Neural crest cell (in vitro differentiated cells): ENCODE measurements around the gene SPATA24. TPM values are rescaled to one million over a fixed set of nuclear protein-coding genes. Genes with fewer than 3 reads are reported as not detected.

Source experiments
- DNase-seq: peaks from one replicate; pipeline ENCODE4 v3.0.0; 2021; ENCODE audit warnings: low read depth, mixed read lengths, low spot score
- H3K27ac Mint-ChIP-seq: one replicate; pipeline ENCODE4 v1.8.0; 2021; ENCODE audit warnings: mild to moderate bottlenecking, mixed read lengths; ENCODE audit not compliant: unreplicated experiment
- H3K27me3 Mint-ChIP-seq: 2 replicates; pipeline ENCODE4 v1.8.0; 2021; ENCODE audit warnings: low read depth, mild to moderate bottlenecking, mixed read lengths
- H3K36me3 Mint-ChIP-seq: 2 replicates; pipeline ENCODE4 v1.8.0; 2021; ENCODE audit warnings: low read depth, mild to moderate bottlenecking, mixed read lengths
- H3K4me1 Mint-ChIP-seq: 2 replicates; pipeline ENCODE4 v1.8.0; 2021; ENCODE audit warnings: mixed read lengths
- H3K4me3 Mint-ChIP-seq: one replicate; pipeline ENCODE4 v1.8.0; 2021; ENCODE audit warnings: mild to moderate bottlenecking, mixed read lengths
- H3K9me3 Mint-ChIP-seq: 2 replicates; pipeline ENCODE4 v1.8.0; 2021; ENCODE audit warnings: mixed read lengths
- CTCF ChIP-seq: fragments of 200-600 bp; sonication (generic); conservative IDR thresholded peaks from 2 replicates; pipeline ENCODE4 v1.5.0; 2021; ENCODE audit warnings: antibody characterized with exemption, mild to moderate bottlenecking
- total RNA-seq: library from RNA; stranded (reverse); gene quantifications from 2 replicates; pipeline ENCODE4 v1.2.1, GENCODE V29; 2021

The SPATA24 gene
- total RNA-seq, 1 donor from 2014 or later: 16.1 TPM

- TF ChIP-seq CTCF: no peak
- Mint-ChIP-seq H3K9me3 (no peaks in the 10 kb centered on the region), H3K36me3 (peaks cover 9% of the 10 kb centered on the region), H3K27me3 (no peaks in the 10 kb centered on the region), H3K4me3 (no peak overlapping the region), H3K4me1 (no peaks in the 10 kb centered on the region), H3K27ac (no peak overlapping the region)
- no peak for DNase-seq
These were observed 27.5 kb downstream of the SPATA24 start for GRCh38 chr5:139376364-139376763.

GRCh38 chr5:139374909-139375308 is 29.0 kb downstream of the SPATA24 start:
- no peaks in the 10 kb centered on the region for H3K9me3 Mint-ChIP-seq
- H3K4me3 Mint-ChIP-seq: peak overlapping the region; percentile 34
- DNase-seq: no peak
- no peak overlapping the region for H3K27ac Mint-ChIP-seq
- no peak for TF ChIP-seq CTCF
- peaks cover 9% of the 10 kb centered on the region for H3K36me3 Mint-ChIP-seq
- H3K4me1 Mint-ChIP-seq: no peaks in the 10 kb centered on the region
- no peaks in the 10 kb centered on the region for H3K27me3 Mint-ChIP-seq

DNA sequence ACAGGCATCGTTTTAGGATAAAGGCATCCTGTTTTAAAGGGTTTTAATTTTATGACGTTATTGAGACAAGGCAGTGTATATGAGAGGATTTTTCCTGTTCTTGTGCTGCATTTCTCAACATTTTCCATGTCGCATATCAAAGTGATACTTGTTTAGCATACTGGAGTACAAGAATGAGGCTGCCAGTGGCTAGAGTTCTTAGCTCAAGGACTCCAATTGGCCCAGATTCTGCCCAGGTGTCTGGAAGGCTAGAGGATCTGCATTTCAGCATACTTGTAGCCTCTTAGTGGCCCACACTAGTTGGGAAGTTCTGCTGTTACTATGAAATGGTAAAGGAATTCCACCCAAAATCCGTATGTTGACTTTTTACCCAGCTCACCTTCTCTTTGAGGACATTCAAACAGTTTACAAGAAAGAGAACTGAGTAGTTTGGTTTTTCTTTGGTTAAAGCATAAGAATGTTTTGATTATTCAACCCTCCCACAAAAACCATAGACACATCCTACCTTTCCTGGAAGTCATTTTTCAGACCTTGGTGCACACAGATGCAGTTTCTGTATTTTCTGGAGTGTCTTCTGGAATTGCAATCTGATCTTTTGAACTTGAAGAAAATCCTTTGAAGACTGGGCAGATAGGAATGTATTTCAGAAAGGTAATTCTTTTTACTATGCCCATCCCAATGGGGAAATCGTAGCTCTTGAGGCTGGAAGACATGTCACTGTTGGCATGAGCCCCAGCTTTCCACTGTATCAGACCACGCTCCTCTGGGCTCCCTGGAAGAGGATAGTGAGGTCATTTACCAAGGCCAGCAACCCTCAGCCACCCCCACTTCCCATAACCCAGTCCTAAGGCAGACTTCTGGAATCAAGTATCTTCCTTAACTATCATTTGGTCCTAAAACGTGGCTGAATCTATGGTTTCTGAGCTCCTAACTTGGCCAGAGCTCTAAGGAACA is 32.1 kb downstream of the SPATA24 start:
- H3K4me3 Mint-ChIP-seq: no peak overlapping the region
- no peaks in the 10 kb centered on the region for H3K27me3 Mint-ChIP-seq
- no peak for DNase-seq
- peaks cover 9% of the 10 kb centered on the region for H3K36me3 Mint-ChIP-seq
- no peak overlapping the region for H3K27ac Mint-ChIP-seq
- H3K9me3 Mint-ChIP-seq: no peaks in the 10 kb centered on the region
- H3K4me1 Mint-ChIP-seq: no peaks in the 10 kb centered on the region
- TF ChIP-seq CTCF: no peak

DNA sequence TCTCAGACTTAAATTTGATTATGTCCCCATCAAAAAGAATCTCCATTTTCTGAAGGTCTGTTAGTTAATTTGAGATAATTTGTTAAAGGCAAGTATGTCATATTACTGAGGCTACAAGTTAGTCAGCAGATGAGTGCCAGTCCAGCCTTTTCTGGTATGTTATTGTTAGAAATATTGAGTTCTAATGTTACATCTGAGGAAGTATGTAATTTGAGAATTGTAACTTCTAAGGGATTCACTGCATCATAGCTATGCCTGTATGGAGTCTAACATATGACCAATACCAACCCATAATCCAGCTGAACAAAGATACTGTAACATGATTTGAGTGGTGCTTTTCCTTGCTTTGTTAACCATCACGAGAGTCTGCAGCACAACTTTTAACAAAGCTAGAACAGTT is 34.7 kb downstream of the SPATA24 start:
- no peak for TF ChIP-seq CTCF
- H3K4me3 Mint-ChIP-seq: no peak overlapping the region
- no peak overlapping the region for H3K27ac Mint-ChIP-seq
- H3K4me1 Mint-ChIP-seq: no peaks in the 10 kb centered on the region
- DNase-seq: no peak
- no peaks in the 10 kb centered on the region for H3K9me3 Mint-ChIP-seq
- peaks cover 9% of the 10 kb centered on the region for H3K36me3 Mint-ChIP-seq
- H3K27me3 Mint-ChIP-seq: no peaks in the 10 kb centered on the region

DNA sequence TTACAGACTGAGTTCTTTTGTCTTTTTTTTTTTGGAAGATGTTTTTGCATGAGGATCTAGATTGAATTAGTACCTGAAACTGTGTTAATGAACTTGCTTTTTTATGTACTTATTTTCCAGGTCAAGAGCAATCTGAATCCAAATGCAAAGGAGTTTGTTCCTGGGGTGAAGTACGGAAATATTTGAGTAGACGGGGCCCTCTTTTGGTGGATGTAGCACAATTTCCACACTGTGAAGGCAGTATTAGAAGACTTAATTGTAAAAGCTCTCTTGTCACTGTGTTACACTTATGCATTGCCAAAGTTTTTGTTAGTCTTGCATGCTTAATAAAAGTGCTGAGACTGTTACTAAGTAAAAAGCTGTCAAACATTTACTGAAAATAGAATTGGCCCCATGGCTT is 35.3 kb downstream of the SPATA24 start:
- peaks cover 5% of the 10 kb centered on the region for H3K36me3 Mint-ChIP-seq
- H3K27ac Mint-ChIP-seq: no peak overlapping the region
- no peak for TF ChIP-seq CTCF

More for the DNA sequence above, 35.3 kb downstream of the SPATA24 start:
- no peak for DNase-seq
- Mint-ChIP-seq H3K4me1 (no peaks in the 10 kb centered on the region), H3K27me3 (no peaks in the 10 kb centered on the region), H3K4me3 (no peak overlapping the region), H3K9me3 (no peaks in the 10 kb centered on the region)
